MV-4-11 (cell line): ENCODE measurements around the gene TRIM29.
A peak's percentile ranks its signal among the peaks of the same experiment; 100 is the strongest.

ENCODE experiments used
- DNase-seq: peaks from one replicate; lab custom pipeline; 2025; lab: John Stamatoyannopoulos, UW

Gene TRIM29

GRCh38 chr11:120097721-120098385 lies 40.1 kb downstream of the TRIM29 start:
- DNase-seq, result no peak

GRCh38 chr11:120096369-120097191 lies 41.3 kb downstream of the TRIM29 start:
- DNase-seq, result no peak

GRCh38 chr11:120095516-120095915 lies 42.4 kb downstream of the TRIM29 start:
- DNase-seq, result no peak

GRCh38 chr11:120091701-120092100 lies 46.2 kb downstream of the TRIM29 start:
- no peak for DNase-seq

GRCh38 chr11:120091121-120091520 lies 46.8 kb downstream of the TRIM29 start:
- DNase-seq, result no peak

GRCh38 chr11:120090411-120090810 lies 47.5 kb downstream of the TRIM29 start:
- no peak for DNase-seq

- DNase-seq, result no peak
Measured at GRCh38 chr11:120089036-120090001, 48.6 kb downstream of the TRIM29 start.

- DNase-seq, result no peak
Measured at GRCh38 chr11:120088056-120088455, 49.9 kb downstream of the TRIM29 start.

GRCh38 chr11:120086651-120087050 lies 51.3 kb downstream of the TRIM29 start:
- no peak for DNase-seq

GRCh38 chr11:120079750-120080610 lies 57.9 kb downstream of the TRIM29 start:
- DNase-seq, result no peak

- DNase-seq, result no peak
Measured at GRCh38 chr11:120078397-120078796, 59.5 kb downstream of the TRIM29 start.

GRCh38 chr11:120074076-120074475 lies 63.8 kb downstream of the TRIM29 start:
- no peak for DNase-seq

GRCh38 chr11:120073196-120073595 lies 64.7 kb downstream of the TRIM29 start:
- no peak for DNase-seq

GRCh38 chr11:120068114-120068573 lies 69.8 kb downstream of the TRIM29 start:
- DNase-seq, result peak; percentile 58

- DNase-seq, result no peak
Measured at GRCh38 chr11:120067438-120068113, 70.3 kb downstream of the TRIM29 start.

- DNase-seq, result no peak
Measured at GRCh38 chr11:120066738-120067437, 71.0 kb downstream of the TRIM29 start.

- DNase-seq, result no peak
Measured at GRCh38 chr11:120065876-120066275, 72.0 kb downstream of the TRIM29 start.

- DNase-seq, result no peak
Measured at GRCh38 chr11:120065176-120065575, 72.7 kb downstream of the TRIM29 start.

GRCh38 chr11:120064341-120064740 lies 73.6 kb downstream of the TRIM29 start:
- no peak for DNase-seq
